Fibroblast of lung (primary cell): ENCODE measurements around the gene MAPT. TPM values are rescaled to one million over a fixed set of nuclear protein-coding genes. Genes with fewer than 3 reads are reported as not detected.

Experiments used
- DNase-seq, 2 donors: peaks; one replicate each; pipeline versions ENCODE4 v3.0.0 to v3.0.0-alpha.2; 2010; ENCODE audit warnings: low read depth in 2 of 2
- H2AFZ ChIP-seq: 2 replicates; pipeline ENCODE4 v1.5.1; 2012; ENCODE audit warnings: low read length, control low read depth, inconsistent platforms
- H3K27ac ChIP-seq: 2 replicates; pipeline ENCODE4 v1.5.1; 2011; ENCODE audit warnings: low read length, control low read depth; ENCODE audit not compliant: insufficient read depth
- H3K27me3 ChIP-seq: 2 replicates; pipeline ENCODE4 v1.5.1; 2011; ENCODE audit warnings: mild to moderate bottlenecking, low read length; ENCODE audit not compliant: control insufficient read depth, insufficient read depth
- H3K36me3 ChIP-seq: 2 replicates; pipeline ENCODE4 v1.5.1; 2011; ENCODE audit warnings: low read length; ENCODE audit not compliant: control insufficient read depth, insufficient read depth
- H3K4me1 ChIP-seq: 2 replicates; pipeline ENCODE4 v1.5.1; 2011; ENCODE audit warnings: low read length; ENCODE audit not compliant: control insufficient read depth, insufficient read depth; ENCODE audit errors: extremely low read depth
- H3K4me2 ChIP-seq: 2 replicates; pipeline ENCODE4 v1.5.1; 2011; ENCODE audit warnings: low read length, control low read depth; ENCODE audit not compliant: insufficient read depth; ENCODE audit errors: extremely low read depth
- H3K4me3 ChIP-seq, 4 experiments: fragments of 200-600 bp in 1 of 4; sonication (generic) in 1 of 4; replicated peaks in 1 of 4; 2 replicates each; pipeline ENCODE4 v1.5.1; 2011 to 2016; ENCODE audit warnings: low read length in 4 of 4, low read depth in 3 of 4, mild to moderate bottlenecking in 3 of 4, control low read depth in 2 of 4, inconsistent platforms in 1 of 4, mixed read lengths in 1 of 4; ENCODE audit not compliant: insufficient read depth in 1 of 4; ENCODE audit errors: control extremely low read depth in 1 of 4
- H3K79me2 ChIP-seq: 2 replicates; pipeline ENCODE4 v1.5.1; 2012; ENCODE audit warnings: mild to moderate bottlenecking, low read length, inconsistent platforms; ENCODE audit not compliant: control insufficient read depth, insufficient read depth
- H3K9ac ChIP-seq: 2 replicates; pipeline ENCODE4 v1.5.1; 2011; ENCODE audit warnings: mild to moderate bottlenecking, low read length, control low read depth; ENCODE audit not compliant: insufficient read depth
- H3K9me3 ChIP-seq: 2 replicates; pipeline ENCODE4 v1.5.1; 2012; ENCODE audit warnings: low read depth, low read length; ENCODE audit not compliant: control insufficient read depth, insufficient read depth
- H4K20me1 ChIP-seq: 2 replicates; pipeline ENCODE4 v1.5.1; 2011; ENCODE audit warnings: low read length; ENCODE audit not compliant: control insufficient read depth, insufficient read depth; ENCODE audit errors: extremely low read depth
- EZH2 ChIP-seq: IDR thresholded peaks from 2 replicates; pipeline ENCODE4 v1.5.1; 2012; ENCODE audit warnings: low read length, control low read depth, mild to moderate bottlenecking; ENCODE audit errors: missing control alignments
- polyA plus RNA-seq, 2 donors: library from polyadenylated mRNA; depleted of rRNA in 1 of 2; stranded (reverse) in 1 of 2; unstranded in 1 of 2; fragments of >200 nt; gene quantifications; 2 replicates each; pipeline ENCODE4 v1.2.1, GENCODE V29; 2011 to 2012; ENCODE audit warnings: missing spikeins in 1 of 2
- total RNA-seq: library from RNA; depleted of rRNA; stranded (reverse); fragments of >200 nt; gene quantifications from 2 replicates; pipeline ENCODE4 v1.2.1, GENCODE V29; 2014
- TF ChIP-seq, protein P1 (sequence below), 2 donors: IDR thresholded peaks in 1 of 2; conservative IDR thresholded peaks in 1 of 2; 1 replicate in 1 of 2; 2 replicates in 1 of 2; pipeline ENCODE4 v1.5.1; 2011 to 2012; ENCODE audit warnings: low read length in 2 of 2, control low read depth in 1 of 2, inconsistent platforms in 1 of 2, low read depth in 1 of 2, mild to moderate bottlenecking in 1 of 2

The MAPT gene
- total and polyA plus RNA-seq, 2 donors (not counting 1 experiment from before 2014, with no cell fraction given), result 0.09 to 0.50 TPM

DNA sequence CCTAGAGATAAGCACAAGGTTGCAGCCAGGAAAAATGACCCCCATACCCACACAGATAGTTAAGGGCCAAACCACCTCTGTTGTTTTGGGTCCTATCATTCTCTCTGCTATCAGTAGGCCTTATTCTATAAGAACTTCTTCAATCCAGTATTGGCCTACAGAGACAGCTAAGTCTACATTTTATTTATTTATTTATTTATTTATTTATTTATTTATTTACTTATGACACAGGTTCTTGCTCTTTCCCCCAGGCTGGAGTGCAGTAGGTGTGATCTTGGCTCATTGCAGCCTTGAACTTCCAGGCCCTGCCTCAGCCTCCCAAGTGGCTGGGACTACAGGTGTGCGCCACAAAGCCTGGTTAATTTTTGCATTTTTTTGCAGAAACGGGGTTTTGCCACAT, 7.5 kb upstream of the MAPT start:
- no peaks in the 10 kb centered on the region for H4K20me1 ChIP-seq
- H2AFZ ChIP-seq, result no peak overlapping the region
- H3K4me1 ChIP-seq, result no peaks in the 10 kb centered on the region
- no peak overlapping the region for H3K27ac ChIP-seq
- H3K9ac ChIP-seq, result no peak overlapping the region
- no peaks in the 10 kb centered on the region for H3K9me3 ChIP-seq
- no peak overlapping the region for H3K4me2 ChIP-seq
- H3K27me3 ChIP-seq, result no peaks in the 10 kb centered on the region
- H3K36me3 ChIP-seq, result no peaks in the 10 kb centered on the region
- no peaks in the 10 kb centered on the region for H3K79me2 ChIP-seq
- TF ChIP-seq, protein P1, sequence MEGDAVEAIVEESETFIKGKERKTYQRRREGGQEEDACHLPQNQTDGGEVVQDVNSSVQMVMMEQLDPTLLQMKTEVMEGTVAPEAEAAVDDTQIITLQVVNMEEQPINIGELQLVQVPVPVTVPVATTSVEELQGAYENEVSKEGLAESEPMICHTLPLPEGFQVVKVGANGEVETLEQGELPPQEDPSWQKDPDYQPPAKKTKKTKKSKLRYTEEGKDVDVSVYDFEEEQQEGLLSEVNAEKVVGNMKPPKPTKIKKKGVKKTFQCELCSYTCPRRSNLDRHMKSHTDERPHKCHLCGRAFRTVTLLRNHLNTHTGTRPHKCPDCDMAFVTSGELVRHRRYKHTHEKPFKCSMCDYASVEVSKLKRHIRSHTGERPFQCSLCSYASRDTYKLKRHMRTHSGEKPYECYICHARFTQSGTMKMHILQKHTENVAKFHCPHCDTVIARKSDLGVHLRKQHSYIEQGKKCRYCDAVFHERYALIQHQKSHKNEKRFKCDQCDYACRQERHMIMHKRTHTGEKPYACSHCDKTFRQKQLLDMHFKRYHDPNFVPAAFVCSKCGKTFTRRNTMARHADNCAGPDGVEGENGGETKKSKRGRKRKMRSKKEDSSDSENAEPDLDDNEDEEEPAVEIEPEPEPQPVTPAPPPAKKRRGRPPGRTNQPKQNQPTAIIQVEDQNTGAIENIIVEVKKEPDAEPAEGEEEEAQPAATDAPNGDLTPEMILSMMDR (conservative IDR thresholded peaks at IDR 0.05 in 1 of 2, IDR thresholded peaks at IDR 0.05 in 1 of 2; ENCODE audit: low read depth in 1 of 2, low read length in 2 of 2), result no peak
- TF ChIP-seq EZH2, result no peak
- no peak for DNase-seq
- H3K4me3 ChIP-seq, result no peak overlapping the region

DNA sequence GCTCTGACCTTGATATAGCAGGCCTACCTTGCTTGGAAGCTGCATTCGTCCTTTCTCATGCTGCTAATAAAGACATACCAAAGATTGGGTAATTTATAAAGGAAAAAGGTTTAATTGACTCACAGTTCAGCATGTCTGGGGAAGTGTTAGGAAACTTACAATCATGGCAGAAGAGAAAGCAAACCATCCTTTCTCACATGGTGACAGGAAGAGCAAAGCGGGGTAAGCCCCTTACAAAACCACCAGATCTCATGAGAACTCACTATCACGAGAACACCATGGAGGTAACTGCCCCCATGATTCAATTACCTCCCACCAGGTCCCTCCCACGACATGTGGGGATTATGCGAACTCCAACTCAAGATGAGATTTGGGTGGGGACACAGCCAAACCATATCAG, 6.0 kb upstream of the MAPT start:
- H3K36me3 ChIP-seq, result no peaks in the 10 kb centered on the region
- no peak overlapping the region for H3K9ac ChIP-seq
- H3K79me2 ChIP-seq, result no peaks in the 10 kb centered on the region
- DNase-seq, result no peak
- H2AFZ ChIP-seq, result no peak overlapping the region
- H3K27ac ChIP-seq, result no peak overlapping the region
- no peaks in the 10 kb centered on the region for H3K9me3 ChIP-seq
- no peak overlapping the region for H3K4me2 ChIP-seq
- no peaks in the 10 kb centered on the region for H3K4me1 ChIP-seq
- no peaks in the 10 kb centered on the region for H3K27me3 ChIP-seq
- no peak for TF ChIP-seq EZH2
- TF ChIP-seq, protein P1 (conservative IDR thresholded peaks at IDR 0.05 in 1 of 2, IDR thresholded peaks at IDR 0.05 in 1 of 2; ENCODE audit: low read depth in 1 of 2, low read length in 2 of 2), result no peak
- no peak overlapping the region for H3K4me3 ChIP-seq
- H4K20me1 ChIP-seq, result no peaks in the 10 kb centered on the region

DNA sequence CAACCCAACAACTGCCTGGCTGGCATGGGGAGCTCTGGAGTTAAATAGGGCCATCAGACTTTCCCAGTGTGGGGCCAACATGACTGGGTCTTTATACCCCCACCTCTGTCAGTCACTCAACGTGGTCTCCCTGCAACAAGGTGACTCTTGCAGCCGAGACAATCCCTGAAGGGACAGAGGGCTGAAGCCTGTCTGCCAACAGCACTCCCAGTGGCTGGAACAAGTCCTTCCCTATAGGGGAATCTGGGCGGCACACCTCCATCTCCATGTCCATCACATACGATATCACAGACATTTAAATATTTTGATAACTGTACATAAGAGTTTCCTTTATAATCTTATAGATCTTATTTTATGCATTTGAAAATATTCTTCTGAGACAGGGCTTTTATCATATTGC, 4.8 kb upstream of the MAPT start:
- DNase-seq, result no peak
- H3K4me1 ChIP-seq, result no peaks in the 10 kb centered on the region
- no peak overlapping the region for H3K4me2 ChIP-seq
- H3K27me3 ChIP-seq, result no peaks in the 10 kb centered on the region
- H3K27ac ChIP-seq, result no peak overlapping the region
- H2AFZ ChIP-seq, result no peak overlapping the region
- no peaks in the 10 kb centered on the region for H3K9me3 ChIP-seq
- H4K20me1 ChIP-seq, result no peaks in the 10 kb centered on the region
- no peak overlapping the region for H3K4me3 ChIP-seq
- no peaks in the 10 kb centered on the region for H3K79me2 ChIP-seq
- no peaks in the 10 kb centered on the region for H3K36me3 ChIP-seq
- no peak overlapping the region for H3K9ac ChIP-seq
- TF ChIP-seq EZH2, result no peak
- TF ChIP-seq, protein P1 (conservative IDR thresholded peaks at IDR 0.05 in 1 of 2, IDR thresholded peaks at IDR 0.05 in 1 of 2; ENCODE audit: low read depth in 1 of 2, low read length in 2 of 2), result no peak
